ENCODE measurements around the gene PIK3R3.

DNA sequence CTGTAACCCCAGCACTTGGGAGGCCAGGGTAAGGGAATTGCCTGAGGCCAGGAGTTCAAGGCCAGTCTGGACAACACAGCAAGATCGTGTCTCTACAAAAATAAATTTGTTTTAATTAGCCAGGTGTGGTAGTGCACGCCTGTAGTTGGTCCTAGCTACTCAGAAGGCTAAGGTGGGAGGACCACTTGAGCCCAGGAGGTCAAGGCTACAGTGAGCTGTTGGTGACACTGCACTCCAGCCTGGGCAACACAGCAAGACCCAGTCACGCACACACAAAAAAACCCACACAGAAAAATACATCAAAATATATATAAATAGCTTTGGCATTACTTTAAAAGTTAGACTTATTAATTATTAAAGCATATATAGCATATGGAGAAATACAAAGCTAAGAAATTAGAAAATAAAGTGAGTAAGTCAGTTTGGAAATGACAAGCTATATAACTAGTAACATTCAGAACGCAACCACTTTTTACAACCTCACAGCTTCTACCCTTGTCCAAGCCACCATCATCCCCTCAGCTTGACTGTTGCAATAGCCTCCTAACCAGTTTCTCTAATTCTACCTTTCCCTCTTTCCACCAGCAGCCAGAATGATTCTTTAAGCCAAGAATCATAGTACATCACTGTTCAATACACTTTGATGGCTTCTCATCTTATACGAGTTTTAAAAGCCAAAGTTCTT, 14.5 kb downstream of the PIK3R3 start:
- TF ChIP-seq, protein P1, sequence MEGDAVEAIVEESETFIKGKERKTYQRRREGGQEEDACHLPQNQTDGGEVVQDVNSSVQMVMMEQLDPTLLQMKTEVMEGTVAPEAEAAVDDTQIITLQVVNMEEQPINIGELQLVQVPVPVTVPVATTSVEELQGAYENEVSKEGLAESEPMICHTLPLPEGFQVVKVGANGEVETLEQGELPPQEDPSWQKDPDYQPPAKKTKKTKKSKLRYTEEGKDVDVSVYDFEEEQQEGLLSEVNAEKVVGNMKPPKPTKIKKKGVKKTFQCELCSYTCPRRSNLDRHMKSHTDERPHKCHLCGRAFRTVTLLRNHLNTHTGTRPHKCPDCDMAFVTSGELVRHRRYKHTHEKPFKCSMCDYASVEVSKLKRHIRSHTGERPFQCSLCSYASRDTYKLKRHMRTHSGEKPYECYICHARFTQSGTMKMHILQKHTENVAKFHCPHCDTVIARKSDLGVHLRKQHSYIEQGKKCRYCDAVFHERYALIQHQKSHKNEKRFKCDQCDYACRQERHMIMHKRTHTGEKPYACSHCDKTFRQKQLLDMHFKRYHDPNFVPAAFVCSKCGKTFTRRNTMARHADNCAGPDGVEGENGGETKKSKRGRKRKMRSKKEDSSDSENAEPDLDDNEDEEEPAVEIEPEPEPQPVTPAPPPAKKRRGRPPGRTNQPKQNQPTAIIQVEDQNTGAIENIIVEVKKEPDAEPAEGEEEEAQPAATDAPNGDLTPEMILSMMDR (IDR thresholded peaks at IDR 0.05), result no peak
- TF ChIP-seq NFE2L2 (conservative IDR thresholded peaks at IDR 0.05; ENCODE audit: low read length) (no peak), MYC (IDR thresholded peaks at IDR 0.05; ENCODE audit: borderline replicate concordance, low read length) (no peak), MAZ (IDR thresholded peaks at IDR 0.05; ENCODE audit: borderline replicate concordance, low read depth, low read length) (no peak), HDAC2 (IDR thresholded peaks at IDR 0.05) (no peak), CBX2 (IDR thresholded peaks at IDR 0.05; ENCODE audit: borderline replicate concordance, low read depth) (no peak), KDM5A (IDR thresholded peaks at IDR 0.05) (no peak)
- TF ChIP-seq, protein P2, sequence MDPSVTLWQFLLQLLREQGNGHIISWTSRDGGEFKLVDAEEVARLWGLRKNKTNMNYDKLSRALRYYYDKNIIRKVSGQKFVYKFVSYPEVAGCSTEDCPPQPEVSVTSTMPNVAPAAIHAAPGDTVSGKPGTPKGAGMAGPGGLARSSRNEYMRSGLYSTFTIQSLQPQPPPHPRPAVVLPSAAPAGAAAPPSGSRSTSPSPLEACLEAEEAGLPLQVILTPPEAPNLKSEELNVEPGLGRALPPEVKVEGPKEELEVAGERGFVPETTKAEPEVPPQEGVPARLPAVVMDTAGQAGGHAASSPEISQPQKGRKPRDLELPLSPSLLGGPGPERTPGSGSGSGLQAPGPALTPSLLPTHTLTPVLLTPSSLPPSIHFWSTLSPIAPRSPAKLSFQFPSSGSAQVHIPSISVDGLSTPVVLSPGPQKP (IDR thresholded peaks at IDR 0.05; ENCODE audit: low read depth, low read length), result no peak

All from A549 (cell line).